HG03066 (cell line): ENCODE data around the gene DOCK8.

Source experiments
- ATAC-seq: cut with Tn5 transposase; IDR thresholded peaks from one replicate; pipeline ENCODE4 v1.9.1; 2021; ENCODE audit warnings: low read depth; ENCODE audit not compliant: unreplicated experiment

Gene DOCK8

DNA sequence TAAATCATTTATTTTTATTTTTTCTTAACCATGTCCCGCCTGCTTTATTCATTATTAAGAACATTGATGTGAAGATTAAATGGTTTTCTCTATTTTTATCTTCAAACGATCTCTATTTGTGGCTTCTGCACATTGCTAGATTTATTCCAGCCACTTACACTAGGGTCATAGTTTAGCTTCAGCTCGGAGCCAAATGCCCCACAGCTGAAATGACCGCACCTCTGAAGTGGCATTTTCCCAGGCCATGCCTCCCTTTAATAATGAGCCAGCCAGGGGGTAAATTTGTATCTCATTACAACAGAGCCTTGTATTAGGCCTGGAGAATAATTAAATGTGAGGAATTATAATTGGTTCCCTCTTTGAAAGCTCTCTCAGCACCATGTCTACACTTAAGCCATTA is 89.4 kb downstream of the DOCK8 start:
- ATAC-seq, result no peak

DNA sequence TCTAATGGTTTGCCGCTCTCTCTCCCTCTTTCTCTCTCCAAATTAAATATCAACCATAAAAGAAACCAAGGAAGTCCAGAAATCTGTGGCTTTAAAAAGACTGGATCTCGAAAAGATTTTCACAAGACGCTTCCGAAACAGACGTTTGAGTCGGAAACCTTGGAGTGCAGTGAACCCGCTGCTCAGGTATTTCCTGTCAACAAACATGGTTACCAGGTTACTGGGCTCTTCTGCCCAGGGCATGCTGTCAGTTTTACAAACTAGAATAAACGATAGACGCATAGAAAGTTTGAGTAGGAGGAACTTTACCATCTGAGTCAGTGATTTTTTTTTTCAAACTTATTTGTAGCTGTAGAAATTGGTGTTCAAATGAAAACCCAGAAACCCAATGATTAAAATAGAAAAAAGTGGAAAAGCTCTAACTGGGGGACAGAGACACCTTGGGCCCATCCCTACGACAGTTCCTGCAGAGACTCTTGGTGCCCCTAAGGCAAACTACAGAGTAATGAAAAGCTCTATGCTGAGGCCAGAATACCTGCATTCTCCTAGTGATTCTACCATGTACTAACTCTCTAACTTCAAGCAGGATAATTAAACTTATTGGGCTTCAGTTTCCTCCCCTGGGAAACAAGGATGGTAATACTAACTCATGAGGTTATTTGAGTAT is 90.0 kb downstream of the DOCK8 start:
- no peak for ATAC-seq

DNA sequence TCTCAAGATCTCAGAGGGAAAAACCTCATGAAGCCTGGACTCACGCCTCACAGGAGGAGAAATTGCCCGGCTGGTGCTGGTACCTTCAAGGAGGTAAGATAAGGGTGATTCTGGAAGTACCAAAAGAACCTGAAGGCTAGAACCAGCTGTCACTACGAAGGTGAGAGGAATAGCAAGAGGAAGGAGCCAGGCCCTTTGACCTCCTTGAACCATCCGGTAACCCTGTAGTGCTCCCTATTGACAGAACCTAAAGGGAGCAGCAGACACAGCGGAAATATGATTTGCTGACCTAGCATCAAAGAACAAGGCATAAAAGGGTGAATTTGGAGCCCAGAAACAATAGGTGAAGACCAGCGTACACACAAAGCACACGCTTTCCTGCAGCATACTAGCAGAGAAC is 92.2 kb downstream of the DOCK8 start:
- no peak for ATAC-seq

- no peak for ATAC-seq
These were observed 97.2 kb downstream of the DOCK8 start for GRCh38 chr9:311841-312240.

DNA sequence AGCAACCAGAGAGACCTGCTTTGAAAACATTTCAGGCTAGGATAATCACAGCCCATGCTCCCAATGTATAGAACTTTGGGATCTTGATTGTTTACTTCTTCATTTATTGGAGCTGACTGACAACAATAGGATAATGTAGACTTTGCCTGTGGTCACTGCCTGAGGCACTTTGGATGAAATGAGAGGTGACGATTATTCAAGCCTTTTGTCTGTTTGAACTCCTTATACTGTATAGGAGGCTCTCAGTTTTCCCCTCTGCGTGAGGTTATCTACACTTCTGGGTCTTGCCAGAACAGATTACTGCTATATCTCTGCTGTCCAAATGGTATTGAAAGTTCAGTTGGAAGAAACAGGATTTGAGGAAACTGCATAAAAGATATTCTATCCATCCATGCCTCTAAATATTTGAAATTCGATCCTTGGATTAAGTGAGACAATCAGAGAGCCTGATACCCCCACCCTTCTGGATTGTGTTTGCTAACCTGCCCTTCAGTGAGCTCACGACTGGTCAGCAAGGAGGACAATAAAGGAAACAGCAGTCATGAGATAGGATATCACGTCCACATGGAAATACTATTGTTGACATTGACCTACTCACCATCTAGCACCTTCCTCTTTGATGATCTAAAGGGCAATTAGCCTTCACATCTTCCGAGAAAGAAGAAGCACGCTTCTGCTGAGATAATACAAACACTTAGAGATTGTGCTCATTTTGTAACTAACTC is 98.1 kb downstream of the DOCK8 start:
- ATAC-seq, result no peak

GRCh38 chr9:316382-316965 is 101.8 kb downstream of the DOCK8 start:
- no peak for ATAC-seq

DNA sequence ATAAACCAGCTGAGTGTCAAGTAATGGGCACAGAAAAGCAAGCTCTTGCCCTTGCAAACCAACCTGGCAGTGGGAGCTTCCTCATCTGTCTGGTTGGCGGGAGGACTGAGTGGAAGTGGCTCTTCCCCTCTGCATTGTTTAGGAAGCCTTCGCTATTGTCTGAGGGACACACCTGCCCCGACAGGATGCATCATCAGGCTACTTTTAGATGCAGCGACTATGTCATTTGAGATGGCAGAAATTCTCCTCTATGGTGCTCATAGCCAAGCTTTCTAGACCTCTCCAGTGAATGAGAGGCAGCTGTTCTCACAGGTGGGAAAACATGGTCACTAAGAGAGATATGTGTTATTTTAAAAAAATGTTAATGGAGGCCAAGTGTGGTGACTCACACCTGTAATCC is 104.0 kb downstream of the DOCK8 start:
- no peak for ATAC-seq

GRCh38 chr9:324971-325370 is 110.3 kb downstream of the DOCK8 start:
- no peak for ATAC-seq

GRCh38 chr9:326667-327066 is 112.0 kb downstream of the DOCK8 start:
- no peak for ATAC-seq

GRCh38 chr9:328453-328852 is 113.8 kb downstream of the DOCK8 start:
- ATAC-seq, result no peak

- no peak for ATAC-seq
These were observed 116.5 kb downstream of the DOCK8 start for GRCh38 chr9:331197-331596.

DNA sequence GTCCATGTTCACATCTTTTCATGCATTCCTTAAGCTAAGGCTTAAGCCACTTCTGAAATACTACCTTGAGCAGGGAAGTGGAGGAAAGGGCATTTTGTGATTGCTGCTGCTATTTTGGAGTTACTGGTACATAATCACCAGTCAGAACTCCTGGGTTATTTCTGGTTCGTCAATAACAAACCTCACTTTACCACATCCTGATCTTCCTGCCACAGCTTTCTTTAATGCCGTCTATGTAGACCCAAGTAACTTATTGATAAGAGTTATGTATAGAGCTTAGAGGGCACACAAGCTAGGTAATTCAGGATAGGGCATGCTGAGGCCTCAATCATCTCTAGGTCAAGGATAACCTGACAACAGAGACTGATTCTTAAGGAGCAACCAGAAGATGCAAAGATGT is 120.7 kb downstream of the DOCK8 start:
- ATAC-seq, result no peak

DNA sequence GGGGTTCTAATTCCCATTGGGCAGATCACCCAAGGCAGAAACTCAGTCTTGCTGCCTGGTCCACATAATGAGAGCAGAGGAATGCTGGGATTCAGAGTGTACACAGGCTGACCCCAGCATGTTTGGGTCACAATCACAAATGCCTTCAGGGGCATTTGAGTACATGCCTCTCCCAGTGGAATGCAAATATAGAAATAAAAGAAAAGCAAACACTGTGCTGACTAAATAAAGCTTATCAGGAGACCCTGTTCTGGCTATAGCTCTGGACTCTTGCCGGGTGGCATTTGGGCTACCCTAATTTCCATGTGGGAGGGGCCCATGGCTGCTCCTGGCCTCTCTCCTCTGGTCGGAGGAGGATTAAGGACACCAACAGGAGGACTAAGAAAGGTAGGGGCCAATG is 121.4 kb downstream of the DOCK8 start:
- no peak for ATAC-seq

- ATAC-seq, result no peak
These were observed 123.9 kb downstream of the DOCK8 start for GRCh38 chr9:338602-339001.

DNA sequence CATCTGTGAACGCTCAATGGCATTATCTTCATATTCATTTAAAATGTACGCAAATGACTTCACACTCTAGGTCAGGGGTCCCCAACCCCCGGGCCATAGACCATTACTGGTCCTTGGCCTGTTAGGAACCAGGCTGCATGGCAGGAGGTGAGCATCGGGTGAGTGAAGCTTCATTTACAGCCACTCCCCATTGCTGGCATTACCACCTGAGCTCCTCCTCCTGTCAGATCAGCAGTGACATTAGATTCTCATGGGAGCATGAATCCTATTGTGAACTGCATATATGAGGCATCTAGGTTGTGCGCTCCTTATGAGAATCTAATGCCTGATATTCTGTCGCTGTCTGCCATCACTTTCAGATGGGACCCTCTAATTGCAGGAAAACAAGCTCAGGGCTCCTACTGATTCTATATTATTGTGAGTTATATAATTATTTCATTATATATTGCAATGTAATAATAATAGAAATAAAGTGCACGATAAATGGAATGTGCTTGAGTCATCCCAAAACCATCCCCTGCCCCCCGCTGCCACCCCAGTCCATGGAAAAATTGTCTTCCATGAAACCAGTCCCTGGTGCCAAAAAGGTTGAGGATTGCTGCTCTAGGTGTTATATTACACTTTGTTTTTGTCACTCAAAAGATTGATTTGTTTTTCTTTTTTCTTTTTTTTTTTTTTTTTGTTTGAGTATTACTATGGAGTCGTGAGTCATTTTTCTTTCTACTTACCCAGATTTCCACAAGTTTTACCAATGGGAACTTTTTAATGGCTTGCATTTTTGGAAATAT is 127.2 kb downstream of the DOCK8 start:
- ATAC-seq, result no peak

DNA sequence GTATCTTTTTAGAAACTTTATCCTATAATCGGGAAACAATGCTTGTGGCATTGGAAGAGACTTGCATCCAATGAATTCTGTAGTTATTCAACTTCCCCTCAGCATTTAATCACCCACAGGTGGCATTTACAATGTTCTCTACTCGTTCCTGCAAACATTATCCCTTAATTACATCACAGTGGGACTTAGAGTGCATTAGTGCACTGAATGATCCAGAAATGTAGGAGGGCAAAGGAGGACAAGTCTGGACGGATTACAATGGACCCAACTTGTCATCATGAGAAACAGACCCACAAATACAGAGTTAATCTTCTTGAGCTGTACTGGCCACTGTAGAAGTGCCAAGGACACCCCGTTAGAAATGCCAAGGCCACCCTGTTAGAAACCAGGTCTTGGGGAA is 129.1 kb downstream of the DOCK8 start:
- ATAC-seq, result no peak

GRCh38 chr9:346111-346571 is 131.5 kb downstream of the DOCK8 start:
- ATAC-seq, result no peak

DNA sequence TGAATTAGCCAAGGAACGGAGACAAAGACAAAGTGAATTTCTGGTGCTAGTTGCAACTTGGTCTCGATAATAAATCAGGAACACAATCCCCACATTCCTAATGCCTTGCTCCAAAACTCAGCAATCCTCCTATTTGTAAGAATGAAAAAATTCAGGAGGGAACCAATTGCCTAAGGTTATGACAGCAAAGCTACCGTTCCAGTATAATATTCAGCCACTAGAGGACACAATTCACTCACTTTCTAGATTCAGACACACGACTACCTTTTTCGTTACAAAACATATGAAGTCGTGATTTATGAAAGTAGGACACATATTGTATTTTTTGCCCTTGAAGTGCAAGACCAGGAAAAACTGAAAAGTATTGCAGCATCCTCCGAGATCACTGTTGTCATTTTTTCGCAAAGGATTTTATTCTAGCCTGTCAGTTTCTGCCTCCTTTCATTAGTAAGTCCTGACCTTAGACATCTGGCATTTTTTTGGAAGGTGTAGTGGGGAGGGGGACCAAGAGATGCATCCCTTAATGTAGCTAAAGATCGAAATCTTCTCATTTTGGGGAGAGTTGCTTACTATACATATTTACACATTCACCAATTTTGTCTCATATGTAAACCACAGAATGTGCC is 133.1 kb downstream of the DOCK8 start:
- no peak for ATAC-seq

DNA sequence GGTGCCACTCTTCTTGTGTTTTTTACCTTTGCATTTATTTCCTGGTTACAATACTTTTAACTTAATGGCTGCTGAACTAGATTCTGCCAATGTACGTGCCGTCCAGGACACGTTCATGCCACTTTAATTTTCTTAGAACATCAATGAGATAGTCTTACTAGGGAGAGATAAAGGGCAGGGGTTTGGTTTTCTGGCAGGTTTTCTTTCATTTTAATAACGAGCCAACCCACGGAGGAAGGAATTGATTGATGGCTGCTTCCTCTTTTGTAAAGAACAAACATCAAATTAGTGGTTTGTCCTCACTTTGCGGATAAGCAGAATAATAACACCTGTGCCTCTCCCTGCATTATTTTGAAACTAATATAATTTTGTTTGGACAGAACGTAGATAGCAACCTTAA is 135.7 kb downstream of the DOCK8 start:
- no peak for ATAC-seq

- no peak for ATAC-seq
These were observed 137.3 kb downstream of the DOCK8 start for GRCh38 chr9:351916-352315.

- ATAC-seq, result no peak
These were observed 138.4 kb downstream of the DOCK8 start for GRCh38 chr9:353077-353476.
